Hepatocyte (in vitro differentiated cells): ENCODE data around the gene PCGF5. TPM values are rescaled to one million over a fixed set of nuclear protein-coding genes. Genes with fewer than 3 reads are reported as not detected.

Experiments used
- DNase-seq: peaks from one replicate; pipeline ENCODE4 v3.0.0-alpha.2; 2016; ENCODE audit warnings: low spot score
- H2AFZ ChIP-seq: fragments of 200-600 bp; sonication (generic); 2 replicates; pipeline ENCODE4 v1.6.0; 2016; ENCODE audit warnings: antibody characterized with exemption, mild to moderate bottlenecking
- H3K27ac ChIP-seq: fragments of 200-600 bp; sonication (generic); 2 replicates; pipeline ENCODE4 v1.5.1; 2016; ENCODE audit warnings: mild to moderate bottlenecking
- H3K27me3 ChIP-seq: fragments of 200-600 bp; sonication (generic); 2 replicates; pipeline ENCODE4 v1.6.1; 2016
- H3K36me3 ChIP-seq: fragments of 200-600 bp; sonication (generic); replicated peaks from 2 replicates; pipeline ENCODE4 v1.5.1; 2016; ENCODE audit warnings: low read depth; ENCODE audit not compliant: insufficient read depth
- H3K4me1 ChIP-seq: fragments of 200-600 bp; sonication (generic); 2 replicates; pipeline ENCODE4 v1.5.1; 2016; ENCODE audit warnings: mild to moderate bottlenecking, moderate library complexity; ENCODE audit not compliant: insufficient read depth
- H3K4me2 ChIP-seq: fragments of 200-600 bp; sonication (generic); 2 replicates; pipeline ENCODE4 v1.6.0; 2016
- H3K4me3 ChIP-seq: fragments of 200-600 bp; sonication (generic); 2 replicates; pipeline ENCODE4 v1.5.1; 2016; ENCODE audit warnings: mild to moderate bottlenecking
- H3K79me2 ChIP-seq: fragments of 200-600 bp; sonication (generic); 2 replicates; pipeline ENCODE4 v1.6.0; 2017; ENCODE audit warnings: mild to moderate bottlenecking
- H3K9me2 ChIP-seq: fragments of 200-600 bp; sonication (generic); replicated peaks from 2 replicates; pipeline ENCODE4 v1.6.0; 2017; ENCODE audit warnings: mild to moderate bottlenecking; ENCODE audit not compliant: insufficient read depth
- H3K9me3 ChIP-seq: fragments of 200-600 bp; sonication (generic); 2 replicates; pipeline ENCODE4 v1.5.1; 2016; ENCODE audit warnings: low read depth, mild to moderate bottlenecking
- H4K20me1 ChIP-seq: fragments of 200-600 bp; sonication (generic); 2 replicates; pipeline ENCODE4 v1.6.0; 2016; ENCODE audit warnings: mild to moderate bottlenecking; ENCODE audit not compliant: insufficient read depth, poor library complexity, severe bottlenecking
- EZH2 ChIP-seq: fragments of 200-600 bp; sonication (generic); IDR thresholded peaks from 2 replicates; pipeline ENCODE4 v1.6.1; 2016; ENCODE audit warnings: antibody characterized with exemption, mild to moderate bottlenecking, borderline replicate concordance
- EZH2phosphoT487 ChIP-seq: fragments of 200-600 bp; sonication (generic); IDR thresholded peaks from one replicate; pipeline ENCODE4 v1.6.1; 2018; ENCODE audit warnings: antibody characterized with exemption, mild to moderate bottlenecking, low read depth, moderate library complexity; ENCODE audit not compliant: unreplicated experiment, severe bottlenecking
- WGBS: methylation state at CpG from one replicate; pipeline ENCODE4 v1.1.6; 2016; ENCODE audit warnings: low lambda C conversion rate; ENCODE audit errors: missing lambda C conversion rate; 5-methylcytosine and 5-hydroxymethylcytosine counted together
- polyA plus RNA-seq: library from polyadenylated mRNA; unstranded; fragments of >200 nt; fragmentation: Nextera tagmentation; extraction: Ambion mirVana; gene quantifications from 2 replicates; pipeline ENCODE4 v1.2.1, GENCODE V29; 2016
- total RNA-seq: library from RNA; depleted of rRNA; stranded (reverse); fragments of >200 nt; gene quantifications from 2 replicates; pipeline ENCODE4 v1.2.3, GENCODE V29; 2014
- TF ChIP-seq, protein P1 (sequence below): fragments of 200-600 bp; sonication (generic); IDR thresholded peaks from 2 replicates; pipeline ENCODE4 v1.5.1; 2016; ENCODE audit warnings: antibody characterized with exemption, mild to moderate bottlenecking; ENCODE audit not compliant: poor library complexity

Gene PCGF5
- total and polyA plus RNA-seq, 2 experiments from 2014 or later, result 32.1 to 38.7 TPM

- H2AFZ ChIP-seq, result no peak overlapping the region
- no peak overlapping the region for H3K4me3 ChIP-seq
- no peaks in the 10 kb centered on the region for H3K9me3 ChIP-seq
- no peaks in the 10 kb centered on the region for H3K9me2 ChIP-seq
- no peaks in the 10 kb centered on the region for H3K79me2 ChIP-seq
- H3K4me2 ChIP-seq, result no peak overlapping the region
- H3K4me1 ChIP-seq, result no peaks in the 10 kb centered on the region
- WGBS, result 71% methylated on average over 1 of the region's 1 CpG
- no peaks in the 10 kb centered on the region for H4K20me1 ChIP-seq
- no peaks in the 10 kb centered on the region for H3K27me3 ChIP-seq
- H3K36me3 ChIP-seq, result no peaks in the 10 kb centered on the region
- no peak for DNase-seq
- TF ChIP-seq EZH2phosphoT487 (no peak), EZH2 (no peak)
- TF ChIP-seq, protein P1, sequence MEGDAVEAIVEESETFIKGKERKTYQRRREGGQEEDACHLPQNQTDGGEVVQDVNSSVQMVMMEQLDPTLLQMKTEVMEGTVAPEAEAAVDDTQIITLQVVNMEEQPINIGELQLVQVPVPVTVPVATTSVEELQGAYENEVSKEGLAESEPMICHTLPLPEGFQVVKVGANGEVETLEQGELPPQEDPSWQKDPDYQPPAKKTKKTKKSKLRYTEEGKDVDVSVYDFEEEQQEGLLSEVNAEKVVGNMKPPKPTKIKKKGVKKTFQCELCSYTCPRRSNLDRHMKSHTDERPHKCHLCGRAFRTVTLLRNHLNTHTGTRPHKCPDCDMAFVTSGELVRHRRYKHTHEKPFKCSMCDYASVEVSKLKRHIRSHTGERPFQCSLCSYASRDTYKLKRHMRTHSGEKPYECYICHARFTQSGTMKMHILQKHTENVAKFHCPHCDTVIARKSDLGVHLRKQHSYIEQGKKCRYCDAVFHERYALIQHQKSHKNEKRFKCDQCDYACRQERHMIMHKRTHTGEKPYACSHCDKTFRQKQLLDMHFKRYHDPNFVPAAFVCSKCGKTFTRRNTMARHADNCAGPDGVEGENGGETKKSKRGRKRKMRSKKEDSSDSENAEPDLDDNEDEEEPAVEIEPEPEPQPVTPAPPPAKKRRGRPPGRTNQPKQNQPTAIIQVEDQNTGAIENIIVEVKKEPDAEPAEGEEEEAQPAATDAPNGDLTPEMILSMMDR, result no peak
- H3K27ac ChIP-seq, result no peak overlapping the region
Observed at GRCh38 chr10:91289305-91289704, 68.8 kb downstream of the PCGF5 start.

DNA sequence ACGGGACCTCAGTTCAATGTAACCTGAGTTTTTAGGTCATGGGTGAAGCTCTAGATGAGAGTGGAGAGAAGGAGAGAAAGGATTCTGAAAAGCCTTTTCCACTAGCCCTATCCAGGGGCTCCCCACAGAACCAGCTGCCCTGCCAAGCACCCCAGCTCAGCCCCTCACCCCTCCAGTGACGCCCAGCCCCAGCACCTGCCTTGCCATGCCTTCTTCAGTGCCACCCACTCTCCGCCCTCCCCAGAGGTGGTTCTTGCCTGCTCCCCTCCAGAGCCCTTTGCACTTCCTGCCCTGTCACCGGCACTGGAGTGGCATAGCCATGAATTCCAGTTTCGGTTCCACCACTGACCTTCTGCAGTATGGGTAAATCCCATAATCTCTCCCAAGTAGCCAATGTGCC, 70.1 kb downstream of the PCGF5 start:
- H3K9me2 ChIP-seq, result no peaks in the 10 kb centered on the region
- WGBS, result 85% methylated on average over 5 of the region's 5 CpGs
- no peak overlapping the region for H3K4me2 ChIP-seq
- H3K4me3 ChIP-seq, result no peak overlapping the region
- no peak overlapping the region for H3K27ac ChIP-seq
- H3K4me1 ChIP-seq, result no peaks in the 10 kb centered on the region
- H3K27me3 ChIP-seq, result no peaks in the 10 kb centered on the region
- H3K9me3 ChIP-seq, result no peaks in the 10 kb centered on the region
- H4K20me1 ChIP-seq, result no peaks in the 10 kb centered on the region
- H3K79me2 ChIP-seq, result no peaks in the 10 kb centered on the region
- TF ChIP-seq EZH2phosphoT487 (no peak), EZH2 (no peak)
- TF ChIP-seq, protein P1, result no peak
- no peak overlapping the region for H2AFZ ChIP-seq
- no peaks in the 10 kb centered on the region for H3K36me3 ChIP-seq
- no peak for DNase-seq

DNA sequence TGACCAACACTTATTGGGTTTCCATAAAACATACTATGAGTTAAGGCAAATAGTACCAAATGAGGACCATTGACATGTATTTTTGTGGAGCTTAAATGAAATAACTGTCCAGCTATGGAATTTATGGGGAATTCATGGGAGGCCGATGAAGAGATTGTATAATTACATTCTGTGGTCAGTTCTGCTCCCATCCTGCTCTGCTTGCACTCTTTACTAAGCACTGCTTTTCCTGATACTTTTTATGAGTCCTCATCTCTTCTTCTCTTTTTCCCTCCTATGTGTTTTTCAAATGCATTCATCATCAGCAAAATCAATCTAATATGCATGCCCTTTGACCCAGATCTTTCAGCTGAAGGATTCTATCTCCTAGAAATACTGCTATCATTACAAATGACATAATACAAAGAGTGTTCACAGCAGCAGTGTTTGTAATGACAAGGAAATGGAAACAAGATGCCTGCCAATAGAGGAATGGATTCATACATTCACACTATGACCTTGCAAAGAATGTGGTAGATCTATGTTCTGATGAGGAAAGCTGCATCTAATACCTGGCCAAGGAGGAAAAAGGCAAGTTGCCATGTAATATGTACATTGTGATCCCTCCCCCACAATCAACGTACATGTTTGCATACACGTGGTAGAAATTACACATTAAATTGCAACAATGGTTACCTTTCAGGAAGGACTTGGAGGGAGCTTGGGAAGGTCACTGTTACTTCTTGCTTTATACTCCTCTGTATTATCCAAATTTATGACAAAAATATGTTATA, 73.9 kb downstream of the PCGF5 start:
- no peaks in the 10 kb centered on the region for H3K36me3 ChIP-seq
- H3K27me3 ChIP-seq, result no peaks in the 10 kb centered on the region
- H3K79me2 ChIP-seq, result no peaks in the 10 kb centered on the region
- TF ChIP-seq EZH2phosphoT487 (no peak), EZH2 (no peak)
- TF ChIP-seq, protein P1, result no peak
- no peak overlapping the region for H2AFZ ChIP-seq
- H3K9me2 ChIP-seq, result no peaks in the 10 kb centered on the region
- no peak overlapping the region for H3K4me3 ChIP-seq
- H3K27ac ChIP-seq, result no peak overlapping the region
- H3K9me3 ChIP-seq, result no peaks in the 10 kb centered on the region
- no peaks in the 10 kb centered on the region for H3K4me1 ChIP-seq
- H4K20me1 ChIP-seq, result no peaks in the 10 kb centered on the region
- WGBS, result 83% methylated on average over 3 of the region's 3 CpGs
- H3K4me2 ChIP-seq, result no peak overlapping the region
- DNase-seq, result no peak
